GM18502 (cell line): ENCODE data around the gene NPTXR.
A peak's percentile ranks its signal among the peaks of the same experiment; 100 is the strongest.

Experiments used
- ATAC-seq: cut with Tn5 transposase; IDR thresholded peaks from one replicate; pipeline ENCODE4 v1.9.1; 2021; ENCODE audit warnings: mild to moderate bottlenecking; ENCODE audit not compliant: unreplicated experiment, poor library complexity

NPTXR gene

DNA sequence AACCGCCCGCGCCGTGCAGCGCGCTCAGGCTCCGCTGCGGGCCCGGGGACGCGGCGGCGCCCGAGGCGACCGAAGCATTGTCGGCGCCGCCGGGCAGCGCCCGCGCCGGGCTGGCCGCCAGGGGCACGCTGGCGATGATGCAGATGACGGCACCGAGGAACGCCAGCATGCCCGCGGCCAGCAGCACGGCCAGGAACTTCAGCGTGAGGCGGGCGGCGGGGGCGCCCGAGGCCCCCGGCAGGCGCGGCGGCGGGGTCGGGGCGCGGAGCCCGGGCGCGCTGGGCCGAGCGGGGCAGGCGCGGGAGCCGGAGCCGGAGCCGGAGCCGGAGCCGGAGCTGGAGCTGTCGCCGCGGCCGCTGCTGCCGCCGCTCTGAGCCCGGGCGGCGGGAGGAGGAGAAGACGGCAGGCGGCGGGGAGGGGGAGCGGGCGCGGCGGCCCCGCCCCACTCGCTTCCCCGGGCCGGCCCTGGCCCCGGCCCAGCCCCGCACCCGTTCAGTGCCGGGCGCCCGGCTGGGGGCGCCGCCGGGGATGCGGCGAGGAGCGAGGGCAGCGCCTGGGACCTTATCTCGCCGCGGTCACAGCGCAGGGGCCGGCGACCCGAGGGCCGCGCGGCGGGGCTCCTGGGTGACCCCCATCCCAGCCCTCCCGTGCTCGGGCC, at the start of gene NPTXR:
NPTXR (minus strand) TSS at position 372 of the 658 bp plus-strand sequence.
- no peak for ATAC-seq

DNA sequence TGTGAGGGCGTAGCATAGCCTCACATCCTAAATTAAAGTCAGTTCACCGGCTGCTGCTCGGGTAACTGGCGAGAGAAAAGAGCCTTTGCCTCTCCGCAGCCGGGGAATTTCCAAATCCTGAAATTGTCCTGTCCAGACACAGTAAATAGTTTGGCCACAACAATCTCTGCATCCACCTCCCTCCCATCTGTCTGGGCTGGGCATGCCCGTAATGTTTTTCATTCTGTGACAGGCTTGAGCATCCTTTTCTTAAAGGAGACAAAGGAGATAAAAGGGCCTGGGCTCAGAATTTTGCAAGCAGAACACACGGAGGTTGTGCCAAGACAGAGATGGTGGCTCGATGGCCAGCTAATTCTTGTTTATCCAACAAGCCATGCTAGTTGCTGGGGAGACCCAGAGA, 47.4 kb upstream of the NPTXR start:
- no peak for ATAC-seq

DNA sequence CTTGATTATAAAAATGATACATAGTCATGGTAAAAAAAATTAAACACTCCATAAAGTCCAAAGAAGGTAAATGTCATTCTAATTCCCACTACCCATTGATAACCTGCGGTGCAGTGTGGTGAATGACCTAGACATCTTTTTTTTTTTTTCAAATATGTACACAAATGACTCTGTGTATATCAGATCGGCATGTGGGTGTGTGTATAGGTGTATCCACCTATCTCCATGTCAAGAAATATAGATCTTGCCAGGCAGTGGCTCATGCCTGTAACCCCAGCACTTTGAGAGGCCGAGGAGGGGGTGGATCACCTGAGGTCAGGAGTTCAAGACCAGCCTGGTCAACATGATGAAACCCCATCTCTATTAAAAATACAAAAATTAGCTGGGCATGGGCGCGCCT, 46.5 kb upstream of the NPTXR start:
- ATAC-seq = no peak

DNA sequence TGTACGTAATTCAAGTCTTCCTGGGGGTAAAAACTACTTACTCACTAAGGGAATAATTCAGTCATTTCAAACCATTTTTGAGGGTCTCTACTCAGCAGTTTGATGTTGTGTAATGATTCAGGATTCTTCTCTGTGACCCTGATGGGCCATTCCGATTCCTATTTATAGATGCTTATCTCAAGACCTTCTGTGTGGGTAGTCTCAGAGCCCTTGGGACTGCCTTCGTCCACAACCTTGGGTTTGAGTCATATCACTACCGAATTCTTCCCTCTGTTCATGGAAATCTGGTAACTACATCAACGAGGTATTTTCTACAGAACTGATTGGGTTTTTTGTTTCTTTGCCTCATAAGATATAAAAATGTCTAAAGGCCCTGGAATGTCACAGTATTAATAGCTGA, 42.5 kb upstream of the NPTXR start:
- no peak for ATAC-seq

DNA sequence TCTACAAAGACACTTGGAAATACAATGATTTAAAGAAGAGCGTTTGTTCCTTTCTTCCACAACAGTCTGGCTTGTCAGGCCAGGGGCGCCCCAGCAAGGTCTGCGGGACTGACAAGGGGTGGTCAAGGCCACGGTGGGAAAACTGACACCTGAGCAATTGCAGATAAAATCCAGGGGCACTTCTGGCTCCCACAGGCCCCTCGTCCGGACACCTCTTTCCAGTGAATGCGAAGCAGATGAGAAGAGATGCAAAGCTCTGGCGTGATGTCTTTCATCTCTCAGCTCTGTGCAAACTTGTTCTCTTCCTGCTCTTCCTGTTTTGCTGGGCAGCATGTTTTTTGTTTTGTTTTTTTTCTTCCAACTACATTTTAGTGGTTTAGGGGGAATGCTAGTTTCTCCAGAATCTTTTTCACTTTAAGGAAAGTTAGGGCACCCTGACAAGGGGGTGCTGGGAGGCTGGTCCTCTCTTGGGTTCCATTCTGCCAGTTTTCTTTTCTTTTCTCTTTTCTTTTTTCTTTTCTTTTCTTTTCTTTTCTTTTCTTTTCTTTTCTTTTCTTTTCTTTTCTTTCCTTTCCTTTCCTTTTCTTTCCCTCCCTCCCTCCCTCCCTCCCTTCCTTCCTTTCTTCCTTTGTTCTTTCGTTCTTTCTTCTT, 39.3 kb upstream of the NPTXR start:
- ATAC-seq = no peak

DNA sequence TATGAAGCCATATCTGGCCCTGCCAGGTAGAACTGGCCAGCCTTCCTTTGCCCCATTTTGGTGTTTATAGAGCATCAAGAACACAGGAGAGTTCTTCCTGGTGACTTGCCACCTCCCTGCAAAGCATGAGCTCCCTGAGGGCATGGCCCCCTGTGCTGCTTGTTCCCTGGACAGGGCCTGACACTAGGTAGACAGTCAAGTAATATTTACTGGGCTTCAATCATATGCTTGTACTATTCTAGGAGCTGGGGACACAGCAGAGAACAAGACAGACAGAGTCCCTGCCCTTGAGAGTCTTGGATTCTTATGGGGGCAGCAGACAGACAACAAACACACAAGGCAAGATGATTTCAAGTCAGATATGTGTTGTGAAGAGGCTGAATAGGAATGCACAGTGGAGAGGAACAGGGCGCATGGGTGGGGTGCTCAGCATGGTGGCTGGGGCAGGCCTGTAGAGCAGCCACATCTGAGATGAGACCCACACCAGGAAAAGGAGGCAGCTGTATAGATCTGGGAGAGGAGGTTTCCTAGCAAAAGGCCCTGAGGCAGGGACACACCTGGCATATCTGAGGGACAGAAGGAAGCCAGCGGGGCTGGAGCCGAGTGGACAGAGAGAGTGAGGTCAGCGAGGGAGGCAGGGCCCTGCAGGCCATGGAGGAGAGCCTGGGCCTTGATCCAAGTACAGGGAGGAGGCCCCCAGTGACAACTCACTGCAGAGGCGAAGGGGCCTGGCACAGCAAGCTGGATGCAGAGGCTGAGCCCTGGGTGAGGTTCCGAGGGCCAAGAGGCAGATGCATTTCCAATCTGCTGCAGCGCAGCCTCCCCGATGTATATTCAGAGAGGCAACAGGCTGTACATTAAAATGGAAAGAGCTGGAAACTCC, 38.4 kb upstream of the NPTXR start:
- no peak for ATAC-seq

DNA sequence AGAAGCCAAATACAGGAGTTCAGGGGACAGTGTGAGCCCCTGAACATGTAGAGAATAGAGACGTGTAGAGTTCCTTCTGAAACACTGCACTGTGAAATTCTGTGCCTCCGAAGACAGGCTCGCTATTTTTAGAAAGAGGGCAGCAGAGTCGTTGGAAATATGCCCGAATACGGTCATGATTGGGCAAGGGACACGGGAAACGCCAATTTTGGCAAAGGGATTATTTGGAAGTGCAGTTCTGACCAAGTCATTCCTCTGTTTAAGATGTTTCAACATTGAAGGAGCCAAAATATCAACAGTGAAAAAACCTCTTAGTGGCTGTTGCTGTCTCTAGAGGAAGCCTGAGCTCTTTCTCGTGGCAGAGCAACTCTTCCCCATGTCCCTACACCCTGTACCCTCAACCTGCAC, 37.6 kb upstream of the NPTXR start:
- ATAC-seq = no peak

DNA sequence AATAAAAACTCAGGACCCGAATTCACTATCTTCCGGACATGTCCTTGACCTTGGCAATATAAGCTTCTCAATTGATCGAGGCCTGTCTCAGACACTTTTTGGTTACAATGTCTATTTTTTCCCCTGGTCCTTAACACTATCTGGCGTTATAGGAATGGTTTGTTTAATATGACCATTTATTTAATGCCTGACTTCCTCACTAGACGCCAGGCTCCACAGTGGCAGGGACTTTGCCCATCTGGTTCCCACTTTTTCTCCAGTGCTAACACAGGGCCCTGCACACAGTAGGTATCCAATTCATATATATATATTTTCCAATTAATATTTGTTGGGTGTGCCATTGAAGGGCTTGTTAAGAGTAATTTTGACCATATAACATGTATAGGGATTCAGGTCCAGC, 36.1 kb upstream of the NPTXR start:
- ATAC-seq = no peak

DNA sequence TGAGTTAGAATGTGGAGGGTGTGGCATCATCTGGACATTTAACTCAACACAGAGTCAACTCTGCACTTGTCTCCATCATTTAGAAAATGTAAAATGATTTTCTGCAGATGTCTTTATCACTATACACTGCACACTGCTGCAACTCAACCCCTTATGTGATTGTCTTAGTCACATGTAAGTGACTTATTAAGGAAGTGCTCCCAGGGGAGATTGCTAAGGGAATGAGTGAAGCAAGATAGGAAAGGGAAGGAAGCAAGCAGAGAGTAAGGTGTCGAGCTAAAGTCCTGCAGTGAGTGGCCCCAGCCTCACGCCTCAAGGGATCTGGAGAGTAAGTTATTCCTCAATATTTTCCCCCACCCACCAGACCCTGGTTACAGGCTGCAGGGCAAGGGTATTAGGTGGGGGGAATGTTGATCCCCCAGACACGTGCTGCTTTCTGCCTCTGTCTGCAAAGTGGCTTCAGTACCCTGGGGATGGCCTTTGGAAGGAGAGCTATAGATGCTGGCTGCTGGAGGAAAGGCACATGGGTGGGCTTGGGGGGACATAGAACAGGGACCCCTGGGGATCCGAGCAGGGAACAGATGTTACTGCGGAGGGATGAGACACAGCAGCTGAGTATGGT, 35.4 kb upstream of the NPTXR start:
- ATAC-seq = no peak

DNA sequence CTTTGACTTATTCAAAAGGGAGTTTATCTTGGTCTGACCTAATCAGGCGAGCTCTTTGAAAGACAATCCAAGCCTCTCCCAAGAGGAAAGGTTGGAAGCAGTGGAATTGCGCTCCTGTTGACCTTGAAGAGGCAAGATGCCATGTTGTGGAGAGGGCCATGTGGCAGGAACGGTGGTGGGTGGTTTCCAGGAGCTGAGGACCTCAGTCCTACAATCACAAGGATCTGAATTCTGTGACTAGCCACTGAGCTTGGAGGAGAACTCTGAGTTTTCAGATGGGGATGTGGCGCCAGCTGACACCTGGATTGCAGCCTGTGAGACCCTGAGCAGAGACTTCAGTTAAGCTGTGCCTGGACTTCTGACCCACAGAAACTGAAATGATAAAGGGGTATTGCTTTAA, 34.2 kb upstream of the NPTXR start:
- no peak for ATAC-seq

DNA sequence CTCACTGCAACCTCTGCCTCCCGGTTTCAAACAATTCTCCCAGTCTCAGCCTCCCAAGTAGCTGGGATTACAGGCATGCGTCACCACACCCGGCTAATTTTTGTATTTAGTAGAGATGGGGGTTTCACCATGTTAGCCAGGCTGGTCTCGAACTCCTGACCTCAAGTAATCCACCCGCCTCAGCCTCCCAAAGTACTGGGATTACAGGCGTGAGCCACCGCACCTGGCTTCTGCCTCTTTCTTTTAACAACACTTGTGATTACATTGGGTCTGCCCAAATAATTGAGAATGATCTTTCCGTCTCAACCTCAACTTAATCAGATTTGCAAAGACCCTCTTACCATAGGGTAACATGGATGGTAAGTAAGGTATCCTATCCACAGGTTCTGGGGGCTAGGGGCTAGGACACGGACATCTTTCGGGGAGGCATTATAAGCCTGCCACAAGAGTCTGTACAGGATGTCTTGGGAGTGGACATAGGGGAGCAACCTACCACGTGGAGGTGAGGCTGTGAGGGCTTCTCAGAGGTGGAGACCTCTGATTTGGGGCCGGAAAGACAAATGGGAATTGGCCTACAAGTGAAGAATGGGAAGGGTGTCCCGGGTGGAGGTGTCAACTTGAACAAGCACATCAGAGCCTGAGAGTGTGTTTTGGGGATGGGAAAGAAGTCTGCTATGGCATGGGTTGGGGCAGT, 30.8 kb upstream of the NPTXR start:
- no peak for ATAC-seq

DNA sequence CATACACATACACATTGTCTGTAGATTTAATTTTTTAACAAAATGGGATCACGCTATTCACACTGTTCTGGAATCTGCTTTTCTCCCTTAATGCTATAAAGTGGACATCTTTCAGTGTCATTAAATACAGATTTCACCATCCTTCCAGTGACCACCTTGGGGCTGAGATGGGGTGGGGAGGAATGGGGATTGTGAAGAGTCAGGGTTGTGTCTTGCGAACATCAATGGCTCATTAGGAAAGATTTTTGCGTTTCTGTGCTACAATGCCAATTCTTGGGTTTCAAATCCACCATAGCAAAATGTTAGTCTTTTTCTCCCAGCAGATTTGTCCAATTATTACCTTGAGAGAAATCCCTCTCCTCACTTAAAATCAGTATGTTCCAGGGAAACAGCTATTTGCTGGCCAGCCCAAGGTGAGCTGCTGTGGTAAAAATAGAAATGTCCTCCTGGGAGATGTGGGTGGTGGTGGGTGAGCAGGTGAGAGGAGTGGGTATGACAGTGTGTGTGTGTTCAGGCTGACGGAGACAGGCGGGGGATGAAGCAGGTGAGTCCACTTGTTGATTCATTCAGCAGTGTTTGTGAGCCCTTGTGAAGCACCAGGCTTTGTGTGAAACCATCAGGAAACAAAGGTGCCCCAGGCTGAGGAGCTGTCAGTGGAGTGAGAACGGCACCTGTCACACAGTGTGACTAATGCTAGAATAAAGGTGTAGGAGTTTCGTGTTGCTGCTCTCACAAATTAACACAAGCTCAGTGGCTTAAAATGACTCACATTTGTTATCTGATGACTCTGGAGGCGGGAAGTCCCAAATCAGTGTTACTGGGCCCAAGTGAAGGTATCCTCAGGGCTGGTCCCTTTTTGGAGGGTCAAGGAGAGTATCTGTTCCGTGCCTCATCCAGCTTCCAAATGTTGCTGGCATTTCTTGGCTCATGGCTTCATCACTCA, 29.9 kb upstream of the NPTXR start:
- ATAC-seq = no peak

DNA sequence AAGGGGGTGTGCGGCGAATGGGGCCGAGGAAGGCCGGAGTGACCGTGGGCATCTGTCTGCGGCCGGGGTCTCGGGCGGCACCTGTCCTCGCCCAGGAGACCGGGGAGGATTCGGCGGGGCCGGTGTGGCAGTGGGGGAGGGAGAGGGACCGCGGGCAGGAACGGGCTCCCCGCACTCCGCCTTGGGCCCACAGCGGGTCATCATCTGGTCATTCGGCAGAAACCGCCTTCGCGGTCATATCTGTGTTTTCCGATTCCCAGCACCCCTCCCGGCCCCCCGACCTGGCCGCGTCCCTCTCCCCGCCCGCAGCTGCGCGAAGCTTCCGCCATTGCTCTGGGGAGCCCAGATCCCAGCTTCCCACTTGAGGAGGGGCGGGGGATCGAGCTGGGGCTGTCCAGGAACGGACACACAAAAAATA, 29.0 kb upstream of the NPTXR start:
- ATAC-seq = no peak

DNA sequence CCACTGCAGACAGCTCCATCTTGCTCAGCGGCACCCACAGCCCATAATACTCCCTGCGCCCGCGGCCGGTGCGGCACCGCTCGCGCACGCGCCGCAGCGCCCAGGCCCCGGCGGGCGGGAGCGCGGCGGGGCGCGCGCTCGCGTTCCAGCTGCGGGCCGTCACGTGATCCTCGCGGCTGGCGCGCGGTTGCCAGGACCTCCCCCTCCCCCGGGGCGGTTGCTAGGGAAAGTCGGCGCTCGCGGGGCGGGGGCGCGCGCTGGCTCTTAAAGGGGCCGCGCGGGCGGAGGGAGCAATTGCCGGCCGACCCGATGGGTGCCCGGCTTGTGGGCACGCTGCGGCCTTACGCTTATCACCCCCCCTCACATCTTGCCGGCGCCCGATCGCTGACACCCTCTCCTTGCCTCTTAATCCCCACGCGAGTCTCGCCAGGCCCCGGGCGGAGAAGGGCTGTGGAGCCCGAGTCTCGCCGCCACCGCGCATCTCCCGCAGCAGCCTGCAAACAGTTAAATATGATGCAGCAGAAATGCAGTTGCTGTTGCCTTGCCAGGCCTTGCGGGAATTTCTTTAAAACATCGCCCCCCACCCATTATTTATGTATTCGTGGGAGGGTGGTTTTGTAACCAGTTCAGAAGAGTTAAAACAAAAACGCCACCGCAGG, 28.5 kb upstream of the NPTXR start, which contains the start of gene CBX6:
CBX6 (minus strand) TSS at position 45 of the 659 bp plus-strand sequence; CDS start at position 19, 26 bp downstream.
- peak; percentile 70 for ATAC-seq

DNA sequence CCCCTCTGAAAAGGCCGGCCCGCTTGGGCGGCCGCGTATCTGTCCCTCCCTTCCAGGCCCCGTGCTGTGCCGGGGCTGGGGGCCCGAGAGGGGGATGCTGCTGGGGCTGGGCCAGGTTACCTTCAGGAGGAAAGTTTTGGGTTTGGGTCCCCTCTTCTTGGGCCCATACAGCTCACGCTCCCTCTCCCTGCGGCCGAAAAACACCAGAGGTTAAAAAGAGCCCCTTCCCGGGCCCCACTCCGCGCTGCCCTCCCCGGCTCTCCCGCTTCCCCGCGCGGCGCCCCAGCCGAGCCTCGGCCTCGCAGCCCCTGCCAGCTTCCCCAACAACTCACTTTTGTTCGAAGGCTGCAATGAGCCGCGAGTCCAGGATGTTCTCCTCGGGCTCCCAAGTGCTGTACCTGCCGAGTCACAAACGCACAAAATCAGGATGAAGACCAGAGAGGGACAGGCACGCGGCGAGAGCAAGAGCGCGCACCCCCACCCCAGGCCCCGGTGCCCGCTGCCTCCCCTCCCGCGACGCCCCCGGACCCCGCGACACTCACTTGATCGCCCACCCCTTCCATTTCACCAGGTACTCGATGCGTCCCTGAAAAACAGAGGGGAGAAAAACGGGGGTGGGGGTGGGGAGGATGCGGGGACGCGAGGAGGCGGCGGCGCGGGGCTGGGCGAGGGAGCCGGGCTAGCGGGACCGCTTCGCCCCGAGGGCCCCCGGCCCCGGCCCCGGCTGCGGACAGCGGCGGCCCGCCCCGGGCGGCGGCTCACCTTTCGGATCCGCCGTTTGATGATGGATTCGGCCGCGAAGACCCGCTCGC, 27.7 kb upstream of the NPTXR start:
- peak; percentile 10 for ATAC-seq

DNA sequence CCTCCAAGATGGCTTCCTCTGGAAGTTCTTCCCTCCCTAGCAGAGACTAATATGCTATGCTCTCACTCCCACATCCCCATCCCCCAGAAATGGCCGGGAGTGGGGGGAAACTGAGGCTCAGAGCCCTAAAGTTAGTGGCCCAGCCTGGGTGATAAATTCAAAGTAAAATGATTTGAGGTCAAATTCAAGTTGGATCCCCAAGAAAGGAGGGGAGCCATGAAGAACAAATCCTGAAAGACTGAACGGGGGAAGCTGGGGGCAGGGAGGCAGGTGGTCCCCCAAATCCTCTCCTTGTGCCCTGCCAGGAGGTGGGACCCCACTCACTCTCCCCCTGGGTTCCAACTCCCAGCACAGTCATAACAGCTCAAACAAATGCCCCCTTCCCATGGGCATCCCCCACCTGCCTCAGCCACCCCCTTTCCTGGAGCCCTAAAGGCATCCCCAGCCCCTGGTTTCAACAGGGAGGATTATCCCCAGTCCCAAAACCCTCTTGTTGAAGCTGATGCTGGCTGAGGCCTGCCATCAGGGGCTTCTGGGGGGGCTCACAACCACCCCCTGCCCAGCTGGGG, 27.0 kb upstream of the NPTXR start:
- ATAC-seq = no peak

DNA sequence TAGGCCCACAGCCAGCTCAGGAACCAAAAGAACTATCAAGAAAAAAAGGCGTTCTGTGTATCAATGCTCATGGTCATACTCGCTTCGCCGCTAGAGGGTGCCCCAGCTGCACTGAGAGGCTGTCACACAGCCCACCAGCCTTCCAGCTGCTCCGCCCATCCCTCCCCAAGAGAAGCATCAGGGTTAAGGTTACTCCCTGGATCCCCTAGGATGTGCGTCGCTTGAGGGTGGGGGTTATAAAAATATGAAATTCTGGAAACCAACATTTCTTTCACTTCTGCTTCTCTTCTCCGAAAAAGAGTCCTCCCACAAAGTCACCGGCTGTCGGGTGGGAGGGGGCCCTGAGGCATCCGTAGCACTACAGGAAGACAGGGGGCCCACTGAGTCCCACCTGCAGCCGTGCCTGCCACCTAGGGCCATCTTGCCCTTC, 26.5 kb upstream of the NPTXR start:
- ATAC-seq = no peak
